Coronary artery (tissue), 2 donors: ENCODE results near the gene NOTO.

ENCODE experiments used
- DNase-seq: peaks from one replicate; pipeline ENCODE4 v3.0.0-alpha.2; 2017; ENCODE audit warnings: low spot score
- H3K27ac ChIP-seq, 2 donors: fragments of 200-600 bp; sonication (generic); one replicate each; pipeline ENCODE4 v1.5.1; 2016 to 2019
- H3K4me3 ChIP-seq: fragments of 200-600 bp; sonication (generic); 2 replicates; pipeline ENCODE4 v1.5.1; 2016; ENCODE audit warnings: mild to moderate bottlenecking, moderate library complexity
- CTCF ChIP-seq: fragments of 200-600 bp; sonication (generic); IDR thresholded peaks from one replicate; pipeline ENCODE4 v1.5.1; 2019; ENCODE audit warnings: antibody characterized with exemption

The NOTO gene

GRCh38 chr2:73235315-73236028, 33.1 kb downstream of the NOTO start:
- Histone ChIP-seq H3K27ac (no peak overlapping the region), H3K4me3 (peak overlapping the region; percentile 92)
- TF ChIP-seq CTCF: no peak
- no peak for DNase-seq

GRCh38 chr2:73237168-73237567, 34.8 kb downstream of the NOTO start:
- TF ChIP-seq CTCF: no peak
- H3K4me3 ChIP-seq: no peak overlapping the region
- no peak for DNase-seq
- H3K27ac ChIP-seq: no peak overlapping the region

GRCh38 chr2:73238149-73238548, 35.8 kb downstream of the NOTO start:
- no peak for DNase-seq
- no peak overlapping the region for H3K4me3 ChIP-seq
- no peak for TF ChIP-seq CTCF
- H3K27ac ChIP-seq: no peak overlapping the region

- Histone ChIP-seq H3K4me3 (no peak overlapping the region), H3K27ac (no peak overlapping the region)
- DNase-seq: no peak
- no peak for TF ChIP-seq CTCF
Measured at GRCh38 chr2:73238976-73239375, 36.6 kb downstream of the NOTO start.

- DNase-seq: no peak
- TF ChIP-seq CTCF: no peak
- Histone ChIP-seq H3K4me3 (no peak overlapping the region), H3K27ac (no peak overlapping the region)
Measured at GRCh38 chr2:73239776-73240175, 37.4 kb downstream of the NOTO start.

GRCh38 chr2:73243884-73244570, 41.7 kb downstream of the NOTO start:
- no peak overlapping the region for H3K4me3 ChIP-seq
- H3K27ac ChIP-seq: no peak overlapping the region
- no peak for TF ChIP-seq CTCF
- DNase-seq: no peak

GRCh38 chr2:73244580-73244979, 42.2 kb downstream of the NOTO start:
- no peak overlapping the region for H3K27ac ChIP-seq
- no peak for DNase-seq
- no peak overlapping the region for H3K4me3 ChIP-seq
- no peak for TF ChIP-seq CTCF
